ENCODE data around the gene KIF22. TPM values are rescaled to one million over a fixed set of nuclear protein-coding genes. Genes with fewer than 3 reads are reported as not detected.
"Not testable (repeated sequence)": the region's sequence is repeated elsewhere in the genome, so short reads cannot be mapped to it uniquely, and the experiment has no call there.

The KIF22 gene
- total RNA-seq, 3 donors from 2014 or later (not counting 1 experiment from before 2014, with no cell fraction given), result 73.4 to 96.0 (median 86.5) TPM

DNA sequence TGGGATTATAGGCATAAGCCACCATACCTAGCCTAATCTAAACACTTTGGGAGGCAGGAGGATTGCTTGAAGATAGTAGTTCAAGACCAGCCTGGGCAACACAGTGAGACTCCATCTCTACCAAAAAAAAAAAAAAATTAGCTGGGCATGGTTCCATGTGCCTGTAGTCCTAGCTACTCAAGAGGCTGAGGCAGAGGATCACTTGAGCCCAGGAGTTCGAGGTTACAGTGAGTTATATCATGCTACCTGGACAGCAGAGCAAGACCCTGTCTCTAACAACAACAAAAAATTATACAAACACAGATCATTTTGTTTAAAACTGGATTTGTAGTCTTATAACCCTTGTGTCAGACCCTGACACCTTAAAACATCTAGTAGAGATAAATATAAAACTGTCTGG, 37.0 kb upstream of the KIF22 start:
- H3K4me3 Mint-ChIP-seq, result no peak overlapping the region
- H3K36me3 Mint-ChIP-seq, result no peaks in the 10 kb centered on the region
- no peaks in the 10 kb centered on the region for H3K9me3 Mint-ChIP-seq
- H3K27me3 Mint-ChIP-seq (ENCODE audit: low read depth in 2 of 2), result no peaks in the 10 kb centered on the region
- H3K27ac Mint-ChIP-seq, result no peak overlapping the region
- Histone ChIP-seq H3K4me3 (ENCODE audit: low read length) (no peak overlapping the region), H3K27ac (ENCODE audit: low read length) (no peak overlapping the region), H3K36me3 (ENCODE audit: control insufficient read depth, insufficient read depth, low read length) (no peaks in the 10 kb centered on the region), H3K27me3 (ENCODE audit: control insufficient read depth, insufficient read depth, low read length) (no peaks in the 10 kb centered on the region), H3K4me1 (ENCODE audit: control insufficient read depth, insufficient read depth, low read length) (peaks cover 14% of the 10 kb centered on the region), H3K9me3 (ENCODE audit: control insufficient read depth, insufficient read depth, low read length) (no peaks in the 10 kb centered on the region)
- TF ChIP-seq, protein P1, sequence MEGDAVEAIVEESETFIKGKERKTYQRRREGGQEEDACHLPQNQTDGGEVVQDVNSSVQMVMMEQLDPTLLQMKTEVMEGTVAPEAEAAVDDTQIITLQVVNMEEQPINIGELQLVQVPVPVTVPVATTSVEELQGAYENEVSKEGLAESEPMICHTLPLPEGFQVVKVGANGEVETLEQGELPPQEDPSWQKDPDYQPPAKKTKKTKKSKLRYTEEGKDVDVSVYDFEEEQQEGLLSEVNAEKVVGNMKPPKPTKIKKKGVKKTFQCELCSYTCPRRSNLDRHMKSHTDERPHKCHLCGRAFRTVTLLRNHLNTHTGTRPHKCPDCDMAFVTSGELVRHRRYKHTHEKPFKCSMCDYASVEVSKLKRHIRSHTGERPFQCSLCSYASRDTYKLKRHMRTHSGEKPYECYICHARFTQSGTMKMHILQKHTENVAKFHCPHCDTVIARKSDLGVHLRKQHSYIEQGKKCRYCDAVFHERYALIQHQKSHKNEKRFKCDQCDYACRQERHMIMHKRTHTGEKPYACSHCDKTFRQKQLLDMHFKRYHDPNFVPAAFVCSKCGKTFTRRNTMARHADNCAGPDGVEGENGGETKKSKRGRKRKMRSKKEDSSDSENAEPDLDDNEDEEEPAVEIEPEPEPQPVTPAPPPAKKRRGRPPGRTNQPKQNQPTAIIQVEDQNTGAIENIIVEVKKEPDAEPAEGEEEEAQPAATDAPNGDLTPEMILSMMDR (IDR thresholded peaks at IDR 0.05), result no peak
- ATAC-seq (no peak), DNase-seq (no peak)
- peaks cover 0 to 6% of the 10 kb centered on the region in 2 donors for H3K4me1 Mint-ChIP-seq
- WGBS (ENCODE audit: insufficient coverage), result 100% methylated on average over 1 of the region's 1 CpG
- intact Hi-C loops (cut with micrococcal nuclease), result no loop called here

DNA sequence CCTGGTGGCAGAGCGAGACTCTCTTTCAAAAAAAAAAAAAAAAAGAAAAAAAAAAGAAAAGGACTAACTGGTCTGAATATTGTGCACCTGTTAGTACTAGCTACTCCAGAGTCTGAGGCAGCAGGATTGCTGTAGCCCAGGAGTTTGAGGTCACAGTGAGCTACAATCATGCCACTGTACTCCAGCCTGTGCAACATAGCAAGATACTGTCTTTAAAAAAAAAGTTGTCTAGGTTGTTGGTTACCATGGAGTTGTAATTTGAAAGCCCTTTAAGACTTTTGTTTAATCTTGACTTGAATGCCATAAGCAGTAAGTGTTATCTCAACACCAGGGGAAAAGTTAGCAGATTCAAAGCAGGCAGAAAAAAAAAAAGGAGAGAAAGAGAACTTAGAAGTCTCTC, 33.9 kb upstream of the KIF22 start:
- intact Hi-C loops (cut with micrococcal nuclease), result no loop called here
- no peak for ATAC-seq
- H3K36me3 Mint-ChIP-seq, result no peaks in the 10 kb centered on the region
- H3K27ac ChIP-seq (ENCODE audit: low read length), result no peak overlapping the region
- no peaks in the 10 kb centered on the region for H3K9me3 ChIP-seq (ENCODE audit: control insufficient read depth, insufficient read depth, low read length)
- TF ChIP-seq, protein P1 (IDR thresholded peaks at IDR 0.05), result no peak
- H3K27me3 Mint-ChIP-seq (ENCODE audit: low read depth in 2 of 2), result no peaks in the 10 kb centered on the region
- peak in 1 of 2 donors; percentile 63 for DNase-seq
- no peaks in the 10 kb centered on the region for H3K36me3 ChIP-seq (ENCODE audit: control insufficient read depth, insufficient read depth, low read length)
- WGBS (ENCODE audit: insufficient coverage), result 77% methylated on average over 1 of the region's 1 CpG
- peaks cover 8% of the 10 kb centered on the region for H3K4me1 ChIP-seq (ENCODE audit: control insufficient read depth, insufficient read depth, low read length)
- no peak overlapping the region for H3K4me3 ChIP-seq (ENCODE audit: low read length)
- no peak overlapping the region for H3K4me3 Mint-ChIP-seq
- no peaks in the 10 kb centered on the region for H3K4me1 Mint-ChIP-seq
- no peaks in the 10 kb centered on the region for H3K27me3 ChIP-seq (ENCODE audit: control insufficient read depth, insufficient read depth, low read length)
- no peaks in the 10 kb centered on the region for H3K9me3 Mint-ChIP-seq
- H3K27ac Mint-ChIP-seq, result no peak overlapping the region

DNA sequence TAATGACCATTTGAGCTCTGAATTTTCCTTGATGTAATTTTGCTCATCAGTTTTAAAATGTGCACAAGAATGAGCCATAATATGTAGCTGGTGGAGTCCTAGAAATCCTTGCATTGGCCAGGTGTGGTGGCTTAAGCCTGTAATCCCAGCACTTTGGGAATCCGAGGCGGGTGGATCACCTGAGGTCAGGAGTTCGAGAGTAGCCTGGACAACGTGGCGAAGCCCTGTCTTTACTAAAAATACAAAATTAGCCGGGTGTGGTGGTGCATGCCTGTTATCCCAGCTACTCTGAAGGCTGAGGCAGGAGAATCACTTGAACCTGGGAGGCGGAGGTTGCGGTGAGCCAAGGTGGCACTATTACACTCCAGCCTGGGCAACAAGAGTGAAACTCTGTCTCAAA, 33.5 kb upstream of the KIF22 start:
- H3K4me1 Mint-ChIP-seq; H3K4me1 ChIP-seq (ENCODE audit: control insufficient read depth, insufficient read depth, low read length); H3K36me3 Mint-ChIP-seq; H3K4me3 ChIP-seq (ENCODE audit: low read length); H3K27me3 ChIP-seq (ENCODE audit: control insufficient read depth, insufficient read depth, low read length); H3K9me3 Mint-ChIP-seq; H3K4me3 Mint-ChIP-seq; H3K36me3 ChIP-seq (ENCODE audit: control insufficient read depth, insufficient read depth, low read length); ATAC-seq; H3K27ac Mint-ChIP-seq; DNase-seq; H3K27me3 Mint-ChIP-seq (ENCODE audit: low read depth in 2 of 2); intact Hi-C loops (cut with micrococcal nuclease); H3K27ac ChIP-seq (ENCODE audit: low read length); H3K9me3 ChIP-seq (ENCODE audit: control insufficient read depth, insufficient read depth, low read length): not testable (repeated sequence)
- 93% methylated on average over 8 of the region's 8 CpGs for WGBS (ENCODE audit: insufficient coverage)

DNA sequence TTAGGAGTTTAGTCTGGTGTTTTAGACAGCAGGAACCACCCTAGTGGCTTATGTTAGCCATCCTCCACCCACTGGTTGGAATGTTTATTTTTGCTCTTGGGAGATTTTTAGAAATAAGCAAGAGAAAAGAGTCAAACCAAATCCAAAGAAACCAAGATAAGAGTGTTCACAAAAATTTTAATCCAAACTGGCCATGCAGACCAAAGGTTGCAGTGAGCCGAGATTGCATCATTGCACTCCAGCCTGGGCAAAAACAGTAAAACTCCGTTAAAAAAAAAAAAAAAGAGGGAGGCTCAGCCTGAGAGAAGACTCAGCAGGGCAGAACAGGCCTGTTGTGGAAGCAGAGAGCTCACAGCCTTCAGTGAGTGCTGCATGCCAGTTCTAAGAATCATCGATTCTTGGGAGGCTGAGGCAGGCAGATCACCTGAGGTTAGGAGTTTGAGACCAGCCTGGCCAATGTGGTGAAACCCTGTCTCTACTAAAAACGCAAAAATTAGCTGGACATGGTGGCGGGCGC, 32.5 kb upstream of the KIF22 start:
- TF ChIP-seq, protein P1 (IDR thresholded peaks at IDR 0.05), result no peak
- intact Hi-C loops (cut with micrococcal nuclease), result no loop called here
- no peak overlapping the region for H3K27ac ChIP-seq (ENCODE audit: low read length)
- Mint-ChIP-seq H3K27ac (no peak overlapping the region), H3K4me3 (no peak overlapping the region), H3K9me3 (no peaks in the 10 kb centered on the region), H3K27me3 (ENCODE audit: low read depth in 2 of 2) (no peaks in the 10 kb centered on the region), H3K4me1 (peaks cover 3% of the 10 kb centered on the region in 2 donors), H3K36me3 (no peaks in the 10 kb centered on the region)
- H3K4me1 ChIP-seq (ENCODE audit: control insufficient read depth, insufficient read depth, low read length), result peaks cover 14% of the 10 kb centered on the region
- no peak for ATAC-seq
- DNase-seq, result no peak
- H3K4me3 ChIP-seq (ENCODE audit: low read length), result no peak overlapping the region
- 92% methylated on average over 6 of the region's 6 CpGs for WGBS (ENCODE audit: insufficient coverage)
- no peaks in the 10 kb centered on the region for H3K9me3 ChIP-seq (ENCODE audit: control insufficient read depth, insufficient read depth, low read length)
- H3K36me3 ChIP-seq (ENCODE audit: control insufficient read depth, insufficient read depth, low read length), result no peaks in the 10 kb centered on the region
- no peaks in the 10 kb centered on the region for H3K27me3 ChIP-seq (ENCODE audit: control insufficient read depth, insufficient read depth, low read length)
